Fibroblast of pulmonary artery (primary cell): ENCODE results near the gene RFTN1.

Experiments
- DNase-seq: peaks from one replicate; pipeline ENCODE4 v3.0.0-alpha.2; 2010; ENCODE audit warnings: low read depth
- H3K4me3 ChIP-seq: replicated peaks from 2 replicates; pipeline ENCODE4 v1.5.1; 2011; ENCODE audit warnings: low read depth, mild to moderate bottlenecking, control low read depth, low read length, moderate library complexity
- TF ChIP-seq, protein P1 (sequence below): IDR thresholded peaks from 2 replicates; pipeline ENCODE4 v1.5.1; 2011; ENCODE audit warnings: mild to moderate bottlenecking, control low read depth, low read length, inconsistent platforms; ENCODE audit errors: missing control alignments

Gene RFTN1

DNA sequence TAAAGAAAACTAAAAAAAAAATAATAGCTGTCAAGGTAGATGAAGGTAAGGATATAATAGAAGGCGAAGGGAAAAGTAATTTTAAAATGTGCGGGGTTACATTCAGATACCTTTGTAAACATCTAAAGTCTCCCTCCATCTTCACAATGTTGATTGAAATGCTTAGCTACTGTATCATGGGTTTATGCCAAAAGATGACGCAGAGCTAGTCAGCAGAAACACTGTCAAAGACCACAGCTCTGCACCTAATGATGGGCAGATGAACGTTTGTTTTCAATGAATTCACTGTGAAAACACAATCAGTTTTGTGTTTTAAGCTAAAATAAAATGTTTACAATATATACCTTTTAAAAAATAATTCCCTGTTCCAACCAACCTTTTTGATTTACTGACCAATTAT is 61.2 kb downstream of the RFTN1 start:
- TF ChIP-seq, protein P1, sequence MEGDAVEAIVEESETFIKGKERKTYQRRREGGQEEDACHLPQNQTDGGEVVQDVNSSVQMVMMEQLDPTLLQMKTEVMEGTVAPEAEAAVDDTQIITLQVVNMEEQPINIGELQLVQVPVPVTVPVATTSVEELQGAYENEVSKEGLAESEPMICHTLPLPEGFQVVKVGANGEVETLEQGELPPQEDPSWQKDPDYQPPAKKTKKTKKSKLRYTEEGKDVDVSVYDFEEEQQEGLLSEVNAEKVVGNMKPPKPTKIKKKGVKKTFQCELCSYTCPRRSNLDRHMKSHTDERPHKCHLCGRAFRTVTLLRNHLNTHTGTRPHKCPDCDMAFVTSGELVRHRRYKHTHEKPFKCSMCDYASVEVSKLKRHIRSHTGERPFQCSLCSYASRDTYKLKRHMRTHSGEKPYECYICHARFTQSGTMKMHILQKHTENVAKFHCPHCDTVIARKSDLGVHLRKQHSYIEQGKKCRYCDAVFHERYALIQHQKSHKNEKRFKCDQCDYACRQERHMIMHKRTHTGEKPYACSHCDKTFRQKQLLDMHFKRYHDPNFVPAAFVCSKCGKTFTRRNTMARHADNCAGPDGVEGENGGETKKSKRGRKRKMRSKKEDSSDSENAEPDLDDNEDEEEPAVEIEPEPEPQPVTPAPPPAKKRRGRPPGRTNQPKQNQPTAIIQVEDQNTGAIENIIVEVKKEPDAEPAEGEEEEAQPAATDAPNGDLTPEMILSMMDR, result no peak
- peak; percentile 56 for DNase-seq
- no peak overlapping the region for H3K4me3 ChIP-seq

DNA sequence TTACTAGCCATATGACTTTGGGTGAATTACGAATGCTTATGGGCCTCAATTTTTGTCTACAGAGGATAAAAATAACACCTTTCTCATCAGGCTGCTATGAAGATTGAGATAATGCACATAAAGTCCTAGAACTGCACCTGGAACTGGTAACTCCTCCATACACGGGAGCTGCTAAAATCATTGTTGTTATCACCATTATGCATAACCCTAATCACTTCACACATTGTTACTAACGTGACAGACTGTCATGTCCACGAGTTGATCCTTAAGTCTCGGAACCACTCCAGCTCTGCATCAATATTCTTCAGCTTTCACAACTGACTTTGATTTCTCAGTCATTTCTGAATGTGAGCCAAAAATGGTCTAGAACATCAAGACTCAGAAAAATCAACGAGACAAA is 64.1 kb downstream of the RFTN1 start:
- no peak overlapping the region for H3K4me3 ChIP-seq
- no peak for DNase-seq
- TF ChIP-seq, protein P1, result no peak

DNA sequence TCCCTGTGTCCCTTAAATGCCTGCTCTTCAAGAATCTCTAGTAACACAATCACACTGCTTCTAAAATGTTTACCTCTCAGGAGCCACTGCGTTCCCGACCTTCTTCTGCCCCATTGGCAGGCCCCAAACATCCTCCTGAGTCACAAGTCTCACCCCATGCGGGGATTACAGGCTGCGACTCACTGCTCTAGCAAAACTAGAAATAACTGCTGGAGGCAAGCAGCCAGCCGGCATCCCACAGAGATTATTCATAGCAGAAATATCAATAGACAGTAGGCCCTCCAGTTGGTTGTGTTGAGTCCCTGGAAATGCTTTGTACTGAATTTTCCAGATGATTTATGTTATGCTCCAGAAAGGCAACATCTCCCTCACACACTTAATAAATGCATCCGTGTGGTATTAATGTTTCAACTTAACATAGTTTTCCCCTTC is 64.8 kb downstream of the RFTN1 start:
- no peak overlapping the region for H3K4me3 ChIP-seq
- DNase-seq, result peak; percentile 92
- TF ChIP-seq, protein P1, result no peak

DNA sequence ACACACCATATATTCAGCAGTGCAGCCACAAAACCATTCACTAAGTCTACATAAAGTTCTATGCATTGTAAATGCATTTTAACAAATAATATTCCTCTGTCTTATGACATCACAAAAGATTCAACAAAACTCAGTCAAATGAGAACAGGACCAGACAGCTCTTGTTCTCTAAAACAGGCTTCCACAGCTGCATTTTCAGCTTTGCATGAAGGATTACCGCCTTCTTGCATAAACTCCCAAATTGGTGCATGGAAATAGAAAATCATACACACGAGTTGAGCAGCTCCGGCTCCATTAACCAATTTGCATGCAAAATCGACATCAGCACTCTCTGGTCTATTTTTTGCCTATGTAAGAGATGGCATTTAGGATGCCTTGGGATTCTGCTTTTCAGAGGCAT is 66.4 kb downstream of the RFTN1 start:
- TF ChIP-seq, protein P1, result no peak
- H3K4me3 ChIP-seq, result no peak overlapping the region
- no peak for DNase-seq

DNA sequence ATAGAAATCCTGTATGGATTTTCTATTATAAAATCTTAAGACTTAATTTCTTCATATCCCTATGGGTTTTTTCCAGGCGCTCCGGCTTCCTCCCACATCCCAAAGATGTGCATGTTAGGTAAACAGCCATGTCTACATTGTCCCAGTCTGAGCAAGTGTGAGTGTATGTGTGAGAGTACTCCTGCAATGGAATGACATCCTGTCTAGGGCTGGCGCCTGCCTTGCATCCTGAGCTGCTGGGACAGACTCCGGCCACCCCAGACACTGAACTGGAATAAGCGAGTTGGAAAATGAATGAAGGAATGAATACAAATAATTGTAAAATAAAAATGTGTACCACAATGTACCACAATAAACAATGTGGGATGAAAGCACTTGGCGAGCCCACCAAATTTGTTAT is 69.2 kb downstream of the RFTN1 start:
- TF ChIP-seq, protein P1, result no peak
- H3K4me3 ChIP-seq, result no peak overlapping the region
- DNase-seq, result no peak

DNA sequence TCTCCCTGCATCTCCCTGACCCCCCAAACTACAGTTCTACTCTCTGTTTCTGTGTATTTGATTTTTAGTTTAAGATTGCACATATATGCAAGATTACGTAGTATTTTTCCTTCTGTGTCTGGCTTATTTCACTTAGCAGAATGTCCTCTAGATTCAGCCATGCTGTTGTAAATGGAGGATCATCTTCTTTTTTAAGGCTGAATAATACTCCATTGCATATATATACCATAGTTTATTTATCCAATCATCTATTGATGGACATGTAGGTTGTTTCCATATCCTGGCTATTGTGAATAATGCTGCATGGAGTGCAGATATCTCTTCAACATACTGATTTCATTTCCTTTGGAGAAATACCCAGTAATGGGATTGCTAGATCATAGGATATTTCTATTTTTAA is 70.8 kb downstream of the RFTN1 start:
- TF ChIP-seq, protein P1, result no peak
- no peak for DNase-seq
- no peak overlapping the region for H3K4me3 ChIP-seq

DNA sequence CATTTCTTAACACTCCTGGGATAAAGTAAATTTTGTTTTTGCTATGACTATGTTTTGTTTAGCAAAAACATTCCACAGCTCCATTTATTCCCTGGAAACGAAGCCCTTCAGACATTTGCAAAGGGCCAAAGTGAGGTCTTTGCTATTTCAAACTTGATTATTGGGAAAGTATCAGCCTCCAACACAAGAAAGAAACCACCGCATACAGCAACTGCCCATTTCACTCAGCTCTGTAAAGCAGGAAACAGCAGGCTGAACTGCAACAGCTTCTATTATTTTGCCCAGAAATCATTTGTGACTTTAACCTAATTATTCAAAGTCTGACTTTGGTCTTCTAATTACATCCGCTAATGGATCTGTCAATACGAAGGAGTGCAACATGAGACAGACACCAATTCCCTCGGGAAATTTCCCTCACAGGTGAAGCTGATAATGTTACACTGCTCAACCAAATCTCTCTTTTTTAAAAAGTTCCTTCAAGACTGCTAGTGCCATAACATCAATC is 72.1 kb downstream of the RFTN1 start:
- TF ChIP-seq, protein P1, result no peak
- no peak overlapping the region for H3K4me3 ChIP-seq
- no peak for DNase-seq
